PC-3 (cell line): ENCODE measurements around the gene AFDN. TPM values are rescaled to one million over a fixed set of nuclear protein-coding genes. Genes with fewer than 3 reads are reported as not detected.

Experiments used
- ATAC-seq: fragments of 200-7000 bp; cut with Tn5 transposase; 2 replicates; pipeline ENCODE4 v1.9.1; 2020; ENCODE audit warnings: mild to moderate bottlenecking, moderate library complexity
- BruUV-seq: library from RNA; stranded (reverse); fragments of 400-500 nt; replicated peaks from 2 replicates; lab custom pipeline; 2021; lab: Mats Ljungman, UMichigan
- CTCF ChIA-PET: fragments of 300-600 bp; sonication (Branson Sonifier 250); formaldehyde crosslinking; loops from one replicate; lab custom pipeline; 2022; ENCODE audit warnings: antibody characterized with exemption; lab: Charles Lee
- POLR2A ChIA-PET: fragments of 300-600 bp; sonication (Branson Sonifier 250); formaldehyde crosslinking; loops from one replicate; lab custom pipeline; 2022; ENCODE audit warnings: antibody characterized with exemption; ENCODE audit not compliant: unreplicated experiment; lab: Charles Lee
- DNase-seq: peaks from one replicate; pipeline ENCODE4 v3.0.0-alpha.2; 2015
- H2AFZ ChIP-seq: fragments of 300-600 bp; sonication (generic); 2 replicates; pipeline ENCODE4 v1.6.0; 2016; ENCODE audit warnings: antibody characterized with exemption, low read length
- H3F3A ChIP-seq: fragments of 300-600 bp; sonication (generic); one replicate; pipeline ENCODE4 v1.6.0; 2017; ENCODE audit warnings: antibody characterized with exemption, low read length, control low read depth, mild to moderate bottlenecking; ENCODE audit not compliant: unreplicated experiment
- H3K27ac ChIP-seq: fragments of 300-600 bp; sonication (generic); 2 replicates; pipeline ENCODE4 v1.5.1; 2016; ENCODE audit warnings: mild to moderate bottlenecking, low read length
- H3K27me3 ChIP-seq: fragments of 300-600 bp; sonication (generic); 2 replicates; pipeline ENCODE4 v1.6.1; 2016; ENCODE audit warnings: low read length, mixed read lengths
- H3K36me3 ChIP-seq: fragments of 300-600 bp; sonication (generic); 2 replicates; pipeline ENCODE4 v1.6.1; 2016; ENCODE audit warnings: low read depth, mixed run types, low read length, mixed read lengths
- H3K4me1 ChIP-seq: fragments of 300-600 bp; sonication (generic); 2 replicates; pipeline ENCODE4 v1.5.1; 2016; ENCODE audit warnings: low read length; ENCODE audit not compliant: insufficient read depth
- H3K4me2 ChIP-seq: fragments of 300-600 bp; sonication (generic); 2 replicates; pipeline ENCODE4 v1.6.0; 2016; ENCODE audit warnings: low read length
- H3K4me3 ChIP-seq: fragments of 300-600 bp; sonication (generic); 2 replicates; pipeline ENCODE4 v1.5.1; 2016; ENCODE audit warnings: mild to moderate bottlenecking, low read length, mixed read lengths
- H3K79me2 ChIP-seq: fragments of 300-600 bp; sonication (generic); 2 replicates; pipeline ENCODE4 v1.6.1; 2017; ENCODE audit warnings: low read length, mixed read lengths
- H3K9ac ChIP-seq: fragments of 300-600 bp; sonication (generic); 2 replicates; pipeline ENCODE4 v1.6.0; 2016; ENCODE audit warnings: mild to moderate bottlenecking, low read length
- H3K9me2 ChIP-seq: fragments of 300-600 bp; sonication (generic); replicated peaks from 2 replicates; pipeline ENCODE4 v1.6.1; 2016; ENCODE audit warnings: mixed run types, low read length, mixed read lengths
- H3K9me3 ChIP-seq: fragments of 300-600 bp; sonication (generic); 2 replicates; pipeline ENCODE4 v1.6.1; 2016; ENCODE audit warnings: low read length, mixed read lengths
- H4K20me1 ChIP-seq: fragments of 300-600 bp; sonication (generic); 2 replicates; pipeline ENCODE4 v1.6.1; 2016; ENCODE audit warnings: low read length, mixed read lengths
- EZH2 ChIP-seq: fragments of 300-600 bp; sonication (generic); IDR thresholded peaks from one replicate; pipeline ENCODE4 v1.6.1; 2017; ENCODE audit warnings: antibody characterized with exemption, mild to moderate bottlenecking, low read length; ENCODE audit not compliant: unreplicated experiment
- EZH2phosphoT487 ChIP-seq: fragments of 300-600 bp; sonication (generic); IDR thresholded peaks from 2 replicates; pipeline ENCODE4 v1.6.1; 2018; ENCODE audit warnings: mild to moderate bottlenecking, antibody characterized with exemption, low read length, borderline replicate concordance
- intact Hi-C: fragments of 100-400 bp; cut with micrococcal nuclease; formaldehyde crosslinking; loops from 2 replicates; pipeline ENCODE4 v1.9.0; 2023
- total RNA-seq: library from RNA; depleted of rRNA; stranded (reverse); fragments of >200 nt; gene quantifications from 2 replicates; pipeline ENCODE4 v1.2.3, GENCODE V29; 2014
- TF ChIP-seq, protein P1 (sequence below): fragments of 300-600 bp; sonication (generic); conservative IDR thresholded peaks from 2 replicates; pipeline ENCODE4 v1.5.1; 2017; ENCODE audit warnings: antibody characterized with exemption, low read depth, mild to moderate bottlenecking, low read length

Gene AFDN
- total RNA-seq, 1 experiment from 2014 or later = 37.1 TPM

DNA sequence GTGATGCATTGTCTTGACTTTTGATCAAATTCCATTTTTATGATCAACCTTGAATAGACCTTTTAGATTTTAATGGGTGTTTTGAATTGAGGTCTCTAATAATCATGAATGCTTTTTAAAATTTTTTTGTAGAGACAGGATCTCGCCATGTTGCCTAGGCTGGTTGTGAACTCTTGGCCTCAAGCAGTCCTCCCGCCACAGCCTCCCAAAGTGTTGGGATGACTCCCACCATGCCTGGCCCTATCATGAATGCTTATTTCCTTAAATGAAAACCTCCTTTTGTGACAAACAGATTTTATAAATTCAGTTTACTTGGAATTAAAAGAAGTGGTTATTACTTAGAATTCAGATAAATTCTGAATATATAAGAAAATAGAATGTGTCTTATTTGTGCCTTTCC is 110.6 kb downstream of the AFDN start:
- Histone ChIP-seq H3K79me2 (no peaks in the 10 kb centered on the region), H3K4me2 (no peak overlapping the region), H3K9me3 (no peaks in the 10 kb centered on the region), H3K9ac (no peak overlapping the region), H3F3A (no peaks in the 10 kb centered on the region), H3K27me3 (no peaks in the 10 kb centered on the region), H3K36me3 (no peaks in the 10 kb centered on the region; the same call in 1 of the 2 replicates), H4K20me1 (no peaks in the 10 kb centered on the region), H3K4me3 (no peak overlapping the region), H3K9me2 (no peaks in the 10 kb centered on the region), H3K27ac (no peak overlapping the region), H3K4me1 (no peaks in the 10 kb centered on the region), H2AFZ (no peak overlapping the region)
- POLR2A ChIA-PET = no interaction called here
- DNase-seq (no peak), ATAC-seq (no peak)
- CTCF ChIA-PET = no interaction called here
- no peak for TF ChIP-seq EZH2phosphoT487
- no peak for TF ChIP-seq EZH2
- TF ChIP-seq, protein P1, sequence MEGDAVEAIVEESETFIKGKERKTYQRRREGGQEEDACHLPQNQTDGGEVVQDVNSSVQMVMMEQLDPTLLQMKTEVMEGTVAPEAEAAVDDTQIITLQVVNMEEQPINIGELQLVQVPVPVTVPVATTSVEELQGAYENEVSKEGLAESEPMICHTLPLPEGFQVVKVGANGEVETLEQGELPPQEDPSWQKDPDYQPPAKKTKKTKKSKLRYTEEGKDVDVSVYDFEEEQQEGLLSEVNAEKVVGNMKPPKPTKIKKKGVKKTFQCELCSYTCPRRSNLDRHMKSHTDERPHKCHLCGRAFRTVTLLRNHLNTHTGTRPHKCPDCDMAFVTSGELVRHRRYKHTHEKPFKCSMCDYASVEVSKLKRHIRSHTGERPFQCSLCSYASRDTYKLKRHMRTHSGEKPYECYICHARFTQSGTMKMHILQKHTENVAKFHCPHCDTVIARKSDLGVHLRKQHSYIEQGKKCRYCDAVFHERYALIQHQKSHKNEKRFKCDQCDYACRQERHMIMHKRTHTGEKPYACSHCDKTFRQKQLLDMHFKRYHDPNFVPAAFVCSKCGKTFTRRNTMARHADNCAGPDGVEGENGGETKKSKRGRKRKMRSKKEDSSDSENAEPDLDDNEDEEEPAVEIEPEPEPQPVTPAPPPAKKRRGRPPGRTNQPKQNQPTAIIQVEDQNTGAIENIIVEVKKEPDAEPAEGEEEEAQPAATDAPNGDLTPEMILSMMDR = no peak
- BruUV-seq = no TSS peak
- intact Hi-C loops = no loop called here

DNA sequence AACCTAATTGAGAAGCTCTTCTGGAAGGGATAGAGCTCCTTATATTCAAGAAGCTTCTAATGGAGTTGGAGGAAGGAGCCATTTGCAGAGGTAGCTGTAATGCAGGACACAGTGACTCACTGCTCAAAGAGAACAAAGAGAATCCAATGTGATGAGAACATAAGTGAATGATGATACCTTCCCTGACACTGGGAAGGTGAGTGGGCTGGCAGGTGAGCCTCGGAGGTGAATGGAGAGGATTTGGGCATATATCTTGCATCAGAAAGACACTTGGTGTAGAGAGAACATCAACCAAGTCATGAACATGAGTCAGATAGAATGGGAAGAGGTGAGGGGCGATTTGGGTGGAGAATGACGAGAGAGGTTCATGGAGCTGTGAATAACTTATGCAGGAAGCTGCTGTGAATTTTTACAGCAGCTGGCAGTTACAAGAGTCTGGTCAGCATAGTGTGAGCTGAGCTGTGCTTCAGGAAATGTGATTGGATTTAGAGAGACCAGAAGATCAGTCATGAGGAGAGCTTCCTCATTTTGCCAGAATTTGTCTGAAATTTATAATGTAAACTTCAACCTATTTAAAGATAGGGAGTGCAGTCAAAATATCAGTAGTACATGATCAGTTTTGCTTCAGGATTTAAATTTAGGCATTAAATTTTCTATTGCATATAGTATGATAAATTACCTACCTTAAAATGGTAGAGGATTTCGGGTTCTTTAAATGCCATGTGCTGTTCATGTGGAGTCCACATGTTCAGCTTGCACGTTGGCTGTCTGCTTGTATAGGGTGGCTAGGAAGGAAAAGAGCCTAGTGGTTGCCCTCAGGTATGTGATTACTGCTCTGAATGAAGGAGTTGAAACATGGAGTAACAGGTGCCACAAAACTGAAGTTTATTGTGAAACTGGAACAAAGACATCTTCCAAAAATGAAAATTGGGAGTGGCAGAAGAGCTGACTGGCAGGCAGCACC is 111.5 kb downstream of the AFDN start:
- TF ChIP-seq EZH2 = no peak
- no peak for TF ChIP-seq EZH2phosphoT487
- TF ChIP-seq, protein P1 = no peak
- H3K9me2 ChIP-seq = no peaks in the 10 kb centered on the region
- no peaks in the 10 kb centered on the region for H3F3A ChIP-seq
- no peak overlapping the region for H3K27ac ChIP-seq
- intact Hi-C loops = no loop called here
- H3K79me2 ChIP-seq = no peaks in the 10 kb centered on the region
- DNase-seq (peak; percentile 7), ATAC-seq (no peak)
- no peak overlapping the region for H3K4me2 ChIP-seq
- no peak overlapping the region for H2AFZ ChIP-seq
- ChIA-PET POLR2A (no interaction called here), CTCF (no interaction called here)
- H3K36me3 ChIP-seq = no peaks in the 10 kb centered on the region; the same call in 1 of the 2 replicates
- H3K9ac ChIP-seq = no peak overlapping the region
- H4K20me1 ChIP-seq = no peaks in the 10 kb centered on the region
- H3K4me3 ChIP-seq = no peak overlapping the region
- BruUV-seq = no TSS peak
- H3K9me3 ChIP-seq = no peaks in the 10 kb centered on the region
- H3K27me3 ChIP-seq = no peaks in the 10 kb centered on the region
- H3K4me1 ChIP-seq = no peaks in the 10 kb centered on the region

DNA sequence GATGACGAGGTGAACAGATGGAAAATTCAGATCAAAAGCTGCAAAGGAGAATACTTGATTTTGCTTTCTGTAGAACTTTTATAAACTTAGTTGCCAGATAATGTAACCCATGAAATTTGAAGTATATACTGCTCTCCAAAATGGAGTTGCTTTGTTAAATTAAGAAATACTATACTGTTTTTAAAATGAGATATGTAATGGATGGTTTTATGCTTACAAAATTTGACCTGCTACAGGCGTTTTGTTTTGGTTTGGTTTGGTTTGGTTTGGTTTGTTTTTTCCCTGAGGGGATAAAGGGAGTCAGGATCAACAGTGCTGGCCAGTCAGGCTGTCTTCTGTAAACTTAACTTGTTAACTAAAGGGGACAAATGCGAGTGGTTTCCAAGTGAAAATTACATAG is 115.1 kb downstream of the AFDN start:
- Histone ChIP-seq H2AFZ (no peak overlapping the region), H3K4me3 (no peak overlapping the region), H3K79me2 (no peaks in the 10 kb centered on the region), H3K27me3 (no peaks in the 10 kb centered on the region), H3K9me3 (no peaks in the 10 kb centered on the region), H3K4me2 (no peak overlapping the region), H4K20me1 (no peaks in the 10 kb centered on the region), H3K9me2 (no peaks in the 10 kb centered on the region), H3F3A (no peaks in the 10 kb centered on the region), H3K27ac (no peak overlapping the region), H3K4me1 (no peaks in the 10 kb centered on the region), H3K9ac (no peak overlapping the region), H3K36me3 (peaks cover 3% of the 10 kb centered on the region; the same call in 1 of the 2 replicates)
- ATAC-seq (no peak), DNase-seq (no peak)
- intact Hi-C loops = no loop called here
- TF ChIP-seq EZH2 = no peak
- TF ChIP-seq, protein P1 = no peak
- TF ChIP-seq EZH2phosphoT487 = no peak
- no TSS peak for BruUV-seq
- ChIA-PET POLR2A (no interaction called here), CTCF (no interaction called here)
